IPS-15b (cell line): ENCODE measurements around the gene TIMM22.

Experiments used
- H3K27me3 ChIP-seq: one replicate; pipeline ENCODE4 v1.6.1; 2013; ENCODE audit warnings: low read length; ENCODE audit not compliant: control insufficient read depth, insufficient read depth
- H3K36me3 ChIP-seq: one replicate; pipeline ENCODE4 v1.6.1; 2013; ENCODE audit warnings: low read length; ENCODE audit not compliant: control insufficient read depth, insufficient read depth
- H3K4me1 ChIP-seq: one replicate; pipeline ENCODE4 v1.6.1; 2013; ENCODE audit warnings: mild to moderate bottlenecking, low read length; ENCODE audit not compliant: control insufficient read depth, insufficient read depth
- H3K4me3 ChIP-seq: one replicate; pipeline ENCODE4 v1.5.1; 2013; ENCODE audit warnings: low read depth, low read length
- H3K9ac ChIP-seq: one replicate; pipeline ENCODE4 v1.6.1; 2013; ENCODE audit warnings: low read depth, mild to moderate bottlenecking, low read length
- H3K9me3 ChIP-seq: one replicate; pipeline ENCODE4 v1.6.1; 2013; ENCODE audit warnings: mild to moderate bottlenecking, low read length; ENCODE audit not compliant: control insufficient read depth, insufficient read depth

The TIMM22 gene

GRCh38 chr17:975371-975915, 21.5 kb upstream of the TIMM22 start:
- H3K9me3 ChIP-seq, result no peaks in the 10 kb centered on the region
- H3K9ac ChIP-seq, result no peak overlapping the region
- peaks cover 26% of the 10 kb centered on the region for H3K4me1 ChIP-seq
- no peaks in the 10 kb centered on the region for H3K27me3 ChIP-seq
- no peaks in the 10 kb centered on the region for H3K36me3 ChIP-seq
- no peak overlapping the region for H3K4me3 ChIP-seq

- Histone ChIP-seq H3K27me3 (no peaks in the 10 kb centered on the region), H3K9me3 (no peaks in the 10 kb centered on the region), H3K9ac (no peak overlapping the region), H3K36me3 (no peaks in the 10 kb centered on the region), H3K4me1 (peaks cover 22% of the 10 kb centered on the region), H3K4me3 (no peak overlapping the region)
These were observed 20.6 kb upstream of the TIMM22 start for GRCh38 chr17:976312-976711.

- Histone ChIP-seq H3K9ac (no peak overlapping the region), H3K9me3 (no peaks in the 10 kb centered on the region), H3K4me1 (peaks cover 22% of the 10 kb centered on the region), H3K36me3 (no peaks in the 10 kb centered on the region), H3K27me3 (no peaks in the 10 kb centered on the region), H3K4me3 (peak overlapping the region; percentile 90)
These were observed 19.8 kb upstream of the TIMM22 start for GRCh38 chr17:977166-977565.

DNA sequence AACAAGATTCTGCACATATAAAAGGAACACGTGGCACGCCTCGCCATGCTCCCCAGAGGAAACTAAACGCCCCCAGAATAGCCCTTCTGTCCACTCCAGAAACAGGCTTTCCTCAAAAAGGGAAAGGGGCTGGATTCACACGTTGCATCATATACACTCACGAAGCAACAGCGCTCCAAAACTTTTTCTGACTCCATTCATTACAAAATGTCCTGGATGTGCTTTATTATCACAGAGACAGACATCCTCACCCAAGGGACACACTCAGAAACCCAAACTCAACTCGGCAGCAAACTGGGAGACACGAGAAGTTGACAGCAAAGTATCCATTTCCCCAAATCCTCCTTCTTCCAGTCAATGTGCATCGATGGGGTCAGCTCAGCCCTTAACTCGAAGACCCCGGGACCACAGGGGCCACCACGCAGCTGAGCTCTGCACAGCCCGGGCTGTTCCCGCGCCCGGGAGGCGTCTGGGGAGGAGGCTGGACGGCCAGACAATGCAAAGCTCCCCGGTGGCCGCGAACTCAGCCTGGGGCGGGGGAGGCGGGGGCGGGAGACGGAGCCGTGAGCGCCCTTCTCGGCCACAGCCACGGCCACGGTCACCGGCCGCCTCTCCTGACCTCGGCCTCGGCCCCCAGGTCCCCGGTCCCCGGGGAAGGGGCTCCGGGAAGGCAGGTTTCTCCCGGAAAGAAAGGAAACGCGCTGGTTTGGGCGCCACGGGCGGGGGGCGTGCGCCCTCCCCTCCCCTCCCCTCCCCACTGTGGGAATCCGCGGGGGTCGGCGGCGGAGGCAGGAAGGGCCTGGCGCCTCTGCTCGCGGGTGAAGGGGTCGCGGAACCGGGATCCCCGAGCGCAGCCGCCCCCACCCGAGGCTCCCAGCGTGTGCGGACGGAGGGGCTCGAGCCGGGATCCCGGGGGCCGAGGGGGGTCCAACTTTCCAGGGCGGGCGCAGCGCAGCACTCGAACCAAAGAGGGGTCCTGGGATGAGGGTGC, 18.5 kb upstream of the TIMM22 start:
- Histone ChIP-seq H3K9ac (peak overlapping the region; percentile 71), H3K27me3 (no peaks in the 10 kb centered on the region), H3K36me3 (no peaks in the 10 kb centered on the region), H3K4me1 (peaks cover 22% of the 10 kb centered on the region), H3K9me3 (no peaks in the 10 kb centered on the region), H3K4me3 (peak overlapping the region; percentile 90)

GRCh38 chr17:979212-979538, 17.8 kb upstream of the TIMM22 start:
- H3K36me3 ChIP-seq, result no peaks in the 10 kb centered on the region

DNA sequence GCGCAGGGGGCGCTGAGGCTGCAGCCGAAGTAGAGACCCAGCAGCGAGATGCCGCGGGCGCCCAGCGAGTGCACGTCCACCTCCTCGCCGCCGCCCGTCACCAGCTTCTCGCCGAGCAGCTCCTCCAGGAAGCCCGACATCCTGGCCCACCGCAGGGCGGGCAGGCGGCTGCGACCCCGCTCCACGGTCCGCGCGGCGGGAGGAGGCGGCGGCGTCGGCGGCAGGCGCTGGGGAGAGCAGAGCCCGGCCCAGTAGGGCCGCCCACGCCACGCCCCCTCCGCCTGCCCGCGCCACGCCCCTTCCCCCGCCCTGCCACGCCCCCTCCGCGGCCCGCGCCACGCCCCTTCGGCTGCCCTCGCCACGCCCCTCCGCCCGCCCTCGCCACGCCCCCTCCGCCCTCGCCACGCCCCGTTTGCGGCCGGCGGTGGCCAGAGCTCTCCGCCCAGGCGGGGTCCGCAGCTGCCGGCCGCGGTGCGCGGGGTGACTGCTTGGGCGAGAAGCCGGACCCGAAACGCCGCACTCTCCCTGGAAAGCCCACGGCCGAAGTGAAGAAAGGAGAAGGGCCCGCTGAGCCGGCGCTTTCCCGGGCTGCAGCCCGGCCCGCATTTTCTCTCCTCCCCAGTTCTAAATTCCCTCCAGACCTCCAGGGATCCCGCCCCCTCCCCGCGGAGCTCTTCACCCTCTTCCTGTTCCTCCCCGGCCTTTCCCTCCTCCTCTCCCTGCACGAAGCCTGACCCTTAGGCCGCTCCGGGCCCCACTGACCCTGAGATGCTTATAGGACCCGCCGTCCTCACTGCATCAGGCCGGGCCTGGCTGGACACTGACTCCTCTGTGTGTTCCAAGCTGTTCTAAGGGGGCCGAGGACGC, 17.2 kb upstream of the TIMM22 start, which contains the start of gene NXN:
TSS of gene NXN (minus strand) at position 238 of the 867 bp plus-strand sequence.
- Histone ChIP-seq H3K36me3 (no peaks in the 10 kb centered on the region), H3K4me1 (peaks cover 22% of the 10 kb centered on the region), H3K9me3 (no peaks in the 10 kb centered on the region), H3K27me3 (no peaks in the 10 kb centered on the region), H3K4me3 (peak within 1 kb of the TSS; percentile 90), H3K9ac (peak within 1 kb of the TSS; percentile 71)

More at GRCh38 chr17:979212-979538, 17.8 kb upstream of the TIMM22 start:
- Histone ChIP-seq H3K9me3 (no peaks in the 10 kb centered on the region), H3K4me3 (peak overlapping the region; percentile 61), H3K9ac (no peak overlapping the region), H3K4me1 (peaks cover 22% of the 10 kb centered on the region), H3K27me3 (no peaks in the 10 kb centered on the region)

GRCh38 chr17:980406-981291, 16.3 kb upstream of the TIMM22 start:
- Histone ChIP-seq H3K9me3 (no peaks in the 10 kb centered on the region), H3K4me1 (peaks cover 19% of the 10 kb centered on the region), H3K27me3 (no peaks in the 10 kb centered on the region), H3K4me3 (peak overlapping the region; percentile 59), H3K36me3 (no peaks in the 10 kb centered on the region), H3K9ac (no peak overlapping the region)

DNA sequence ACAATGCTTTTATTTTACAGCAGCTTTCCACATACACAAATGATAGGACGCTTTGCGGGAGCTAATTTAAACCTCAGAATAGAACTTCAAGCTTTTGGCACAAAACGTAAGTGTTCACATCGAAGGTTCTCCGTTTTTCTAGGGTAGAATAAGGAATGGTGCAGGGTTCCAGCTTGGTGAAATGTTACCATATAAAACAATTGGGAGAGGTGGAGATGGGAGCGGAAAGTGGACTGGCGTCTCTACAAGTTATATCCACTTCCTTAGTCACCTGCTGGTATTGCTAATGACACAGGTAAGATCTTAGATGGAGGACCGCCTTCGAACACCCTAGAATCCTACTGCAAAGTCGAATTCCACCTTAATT, 15.7 kb upstream of the TIMM22 start:
- Histone ChIP-seq H3K4me3 (no peak overlapping the region), H3K9ac (no peak overlapping the region), H3K36me3 (no peaks in the 10 kb centered on the region), H3K4me1 (peaks cover 13% of the 10 kb centered on the region), H3K9me3 (no peaks in the 10 kb centered on the region), H3K27me3 (no peaks in the 10 kb centered on the region)

DNA sequence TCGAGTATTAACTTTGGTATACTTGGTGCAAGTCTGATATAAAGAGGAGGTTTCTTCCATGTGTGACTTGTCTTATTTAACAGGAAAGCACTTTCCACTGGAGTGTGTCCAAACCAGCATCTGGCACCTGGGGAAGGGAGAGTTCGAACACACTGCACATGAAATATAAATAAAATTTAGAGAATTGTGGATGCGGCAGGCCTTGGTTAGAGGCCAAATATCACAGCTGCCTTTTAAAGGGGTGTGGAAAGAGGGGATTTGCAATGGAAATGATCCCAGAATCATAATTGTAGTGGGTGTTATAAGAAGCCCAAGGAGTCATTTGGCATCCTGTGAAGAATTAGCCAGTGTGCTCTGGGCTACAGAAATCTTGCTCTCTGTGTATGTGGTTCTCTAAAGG, 13.0 kb upstream of the TIMM22 start:
- H3K9ac ChIP-seq, result no peak overlapping the region

GRCh38 chr17:986322-986929, 10.5 kb upstream of the TIMM22 start:
- Histone ChIP-seq H3K36me3 (no peaks in the 10 kb centered on the region), H3K27me3 (no peaks in the 10 kb centered on the region), H3K9me3 (no peaks in the 10 kb centered on the region), H3K9ac (no peak overlapping the region), H3K4me1 (no peaks in the 10 kb centered on the region), H3K4me3 (no peak overlapping the region)

More for the DNA sequence above, 13.0 kb upstream of the TIMM22 start:
- no peaks in the 10 kb centered on the region for H3K27me3 ChIP-seq
- H3K4me3 ChIP-seq, result no peak overlapping the region
- H3K9me3 ChIP-seq, result no peaks in the 10 kb centered on the region
- no peaks in the 10 kb centered on the region for H3K4me1 ChIP-seq
- H3K36me3 ChIP-seq, result no peaks in the 10 kb centered on the region
